Measurements from ENCODE around the gene AACS. TPM values are rescaled to one million over a fixed set of nuclear protein-coding genes. Genes with fewer than 3 reads are reported as not detected.

Gene AACS
- total and polyA plus RNA-seq, 2 of the 13 experiments (the other 11 are each of a cell fraction or from before 2014, with no cell fraction given): 23.3 to 28.8 TPM

DNA sequence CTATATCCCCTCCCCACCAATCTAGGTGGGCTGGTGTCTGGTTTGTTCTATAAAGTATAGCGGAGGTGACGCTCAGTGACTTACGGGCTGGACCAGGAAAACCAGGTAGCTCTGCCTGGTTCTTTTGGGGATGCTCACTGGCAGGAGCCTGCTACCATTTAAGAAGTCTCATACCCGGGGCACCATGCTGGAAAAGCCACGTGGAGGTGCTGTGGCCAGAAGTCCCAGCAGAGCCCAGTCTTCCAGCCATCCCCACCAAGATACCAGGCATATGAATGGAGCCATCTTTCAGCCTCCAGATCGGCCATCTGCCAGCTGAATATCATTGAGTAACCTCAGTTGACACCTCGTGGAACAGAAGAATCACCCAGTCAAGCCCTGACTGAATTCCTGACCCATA, 87.2 kb downstream of the AACS start:
- TF ChIP-seq SP5 (CRISPR knock-in tag; IDR thresholded peaks at IDR 0.05; ENCODE audit: borderline replicate concordance, low read depth) (no peak), MNT (IDR thresholded peaks at IDR 0.05) (peak; percentile 52; the same call in 1 of the 2 replicates), KIAA2018 (CRISPR knock-in tag; IDR thresholded peaks at IDR 0.05; ENCODE audit: borderline replicate concordance) (no peak), ZNF331 (CRISPR knock-in tag; IDR thresholded peaks at IDR 0.05) (peak; percentile 56; the same call in 1 of the 2 replicates), ZMYM2 (CRISPR knock-in tag; IDR thresholded peaks at IDR 0.05) (no peak), ZNF574 (CRISPR knock-in tag; IDR thresholded peaks at IDR 0.05) (no peak)
- no peaks in the 10 kb centered on the region for H3K79me2 ChIP-seq (ENCODE audit: insufficient read depth, low read length)
- peaks cover 6% of the 10 kb centered on the region; the same call in 1 of the 2 replicates for H3K4me1 ChIP-seq (ENCODE audit: insufficient read depth, low read length)
- peaks cover 0 to 18% of the 10 kb centered on the region in 2 experiments; a peak in 3 of 5 replicates for H3K27me3 ChIP-seq (ENCODE audit: control insufficient read depth in 1 of 2, insufficient read depth in 2 of 2, low read length in 2 of 2)
- no peak for ATAC-seq
- POLR2A ChIA-PET: no interaction called here
- H2AFZ ChIP-seq (ENCODE audit: low read length): no peak overlapping the region
- BruUV-seq (replicated peaks): no TSS peak
- H3K36me3 ChIP-seq (replicated peaks in 1 of 2; ENCODE audit: control insufficient read depth in 1 of 2, insufficient read depth in 2 of 2, low read length in 2 of 2): no peaks in the 10 kb centered on the region
- no peaks in the 10 kb centered on the region for H4K20me1 ChIP-seq (ENCODE audit: insufficient read depth, low read length)
- no peak overlapping the region for H3K4me2 ChIP-seq (ENCODE audit: low read depth, low read length)
- no peak for DNase-seq (ENCODE audit: low spot score)
- H3K9ac ChIP-seq (ENCODE audit: insufficient read depth, low read depth, low read length): no peak overlapping the region
- no peak overlapping the region for H3K27ac ChIP-seq (ENCODE audit: extremely low read length, insufficient read depth, low read length)
- intact Hi-C loops (cut with micrococcal nuclease; ENCODE audit: unreplicated experiment): no loop called here
- no peaks in the 10 kb centered on the region for H3K9me3 ChIP-seq (ENCODE audit: low read length)
- no peak overlapping the region for H3K4me3 ChIP-seq (replicated peaks in 1 of 3; ENCODE audit: insufficient read depth in 1 of 3, low read depth in 2 of 3, low read length in 3 of 3)
- no peak for FAIRE-seq
- in situ Hi-C loops (cut with HindIII; ENCODE audit: extremely low pct_ligation_motif_present, low pct_unique_long_range_greater_than_20kb): no loop called here
- CTCF ChIA-PET (ENCODE audit: low intra/inter-chr PET ratio, low total read pairs): no interaction called here
- WGBS (ENCODE audit: low lambda C conversion rate): 44% methylated on average over 6 of the region's 7 CpGs
